Muscle layer of colon (tissue), 2 donors: ENCODE data around the gene TCF23.

Source experiments
- H3K27ac ChIP-seq: one replicate; pipeline ENCODE4 v1.7.0; 2013; ENCODE audit warnings: low read depth, mild to moderate bottlenecking, low read length, moderate library complexity
- H3K27me3 ChIP-seq, 2 donors: one replicate each; pipeline ENCODE4 v1.7.0; 2013; ENCODE audit warnings: low read length in 2 of 2, mild to moderate bottlenecking in 2 of 2; ENCODE audit not compliant: insufficient read depth in 2 of 2, control insufficient read depth in 1 of 2
- H3K36me3 ChIP-seq: one replicate; pipeline ENCODE4 v1.7.0; 2013; ENCODE audit warnings: mild to moderate bottlenecking, low read length; ENCODE audit not compliant: insufficient read depth
- H3K4me1 ChIP-seq: one replicate; pipeline ENCODE4 v1.7.0; 2013; ENCODE audit warnings: mild to moderate bottlenecking, low read length; ENCODE audit not compliant: insufficient read depth
- H3K4me3 ChIP-seq, 2 donors: one replicate each; pipeline ENCODE4 v1.7.0; 2013; ENCODE audit warnings: low read length in 2 of 2, low read depth in 1 of 2, mild to moderate bottlenecking in 1 of 2, moderate library complexity in 1 of 2
- H3K9ac ChIP-seq: one replicate; pipeline ENCODE4 v1.7.0; 2013; ENCODE audit warnings: low read length
- H3K9me3 ChIP-seq: one replicate; pipeline ENCODE4 v1.7.0; 2013; ENCODE audit warnings: mild to moderate bottlenecking, low read length
- donor health status: abdominal sarcoma.
- donor health status: Adenocarcinoma of cecum.

TCF23 gene

GRCh38 chr2:27131429-27131828 lies 17.4 kb upstream of the TCF23 start:
- H3K9me3 ChIP-seq = no peaks in the 10 kb centered on the region
- no peak overlapping the region for H3K27ac ChIP-seq
- no peaks in the 10 kb centered on the region for H3K27me3 ChIP-seq
- H3K36me3 ChIP-seq = peaks cover 26% of the 10 kb centered on the region
- H3K4me1 ChIP-seq = peaks cover 13% of the 10 kb centered on the region
- H3K4me3 ChIP-seq = no peak overlapping the region
- H3K9ac ChIP-seq = no peak overlapping the region

GRCh38 chr2:27133195-27133875 lies 15.5 kb upstream of the TCF23 start:
- Histone ChIP-seq H3K36me3 (peaks cover 26% of the 10 kb centered on the region), H3K4me1 (peaks cover 13% of the 10 kb centered on the region), H3K4me3 (peak overlapping the region; percentile 30 to 67), H3K9ac (peak overlapping the region; percentile 31), H3K27ac (peak overlapping the region; percentile 9), H3K9me3 (no peaks in the 10 kb centered on the region), H3K27me3 (no peaks in the 10 kb centered on the region)

- Histone ChIP-seq H3K9me3 (no peaks in the 10 kb centered on the region), H3K36me3 (peaks cover 26% of the 10 kb centered on the region), H3K27ac (peak within 1 kb of the TSS; percentile 94)
These were observed 14.7 kb upstream of the TCF23 start, which contains the start of gene PREB for GRCh38 chr2:27133905-27134780. Gene PREB, minus strand, starts transcription at chr2:27134636. Its CDS starts 215 bp downstream, at chr2:27134421.

GRCh38 chr2:27134781-27135477 lies 13.9 kb upstream of the TCF23 start:
- Histone ChIP-seq H3K9ac (no peak overlapping the region), H3K4me3 (peak overlapping the region in 1 of 2 donors; percentile 67), H3K36me3 (peaks cover 21% of the 10 kb centered on the region), H3K9me3 (no peaks in the 10 kb centered on the region), H3K4me1 (peaks cover 13% of the 10 kb centered on the region), H3K27me3 (no peaks in the 10 kb centered on the region), H3K27ac (no peak overlapping the region)

More at GRCh38 chr2:27133905-27134780, 14.7 kb upstream of the TCF23 start, which contains the start of gene PREB:
- Histone ChIP-seq H3K4me1 (peaks cover 13% of the 10 kb centered on the region), H3K27me3 (no peaks in the 10 kb centered on the region), H3K9ac (peak within 1 kb of the TSS; percentile 31), H3K4me3 (peak within 1 kb of the TSS; percentile 67 to 90)

- no peak overlapping the region for H3K9ac ChIP-seq
- no peaks in the 10 kb centered on the region for H3K27me3 ChIP-seq
- H3K36me3 ChIP-seq = peaks cover 16% of the 10 kb centered on the region
- H3K9me3 ChIP-seq = no peaks in the 10 kb centered on the region
- H3K4me1 ChIP-seq = peaks cover 13% of the 10 kb centered on the region
- no peak overlapping the region for H3K4me3 ChIP-seq
- H3K27ac ChIP-seq = no peak overlapping the region
These were observed 13.3 kb upstream of the TCF23 start for GRCh38 chr2:27135478-27135955.

GRCh38 chr2:27136751-27137150 lies 12.1 kb upstream of the TCF23 start:
- Histone ChIP-seq H3K36me3 (peaks cover 4% of the 10 kb centered on the region), H3K9me3 (no peaks in the 10 kb centered on the region), H3K4me1 (peaks cover 13% of the 10 kb centered on the region), H3K4me3 (no peak overlapping the region), H3K9ac (no peak overlapping the region), H3K27ac (no peak overlapping the region), H3K27me3 (no peaks in the 10 kb centered on the region)

GRCh38 chr2:27137322-27137935 lies 11.4 kb upstream of the TCF23 start:
- no peak overlapping the region for H3K4me3 ChIP-seq
- peaks cover 13% of the 10 kb centered on the region for H3K4me1 ChIP-seq
- H3K36me3 ChIP-seq = no peaks in the 10 kb centered on the region
- no peaks in the 10 kb centered on the region for H3K9me3 ChIP-seq
- no peak overlapping the region for H3K9ac ChIP-seq
- no peaks in the 10 kb centered on the region for H3K27me3 ChIP-seq
- no peak overlapping the region for H3K27ac ChIP-seq

GRCh38 chr2:27138111-27138510 lies 10.7 kb upstream of the TCF23 start:
- Histone ChIP-seq H3K36me3 (no peaks in the 10 kb centered on the region), H3K9ac (no peak overlapping the region), H3K27ac (no peak overlapping the region), H3K4me1 (peaks cover 6% of the 10 kb centered on the region), H3K27me3 (no peaks in the 10 kb centered on the region), H3K9me3 (no peaks in the 10 kb centered on the region), H3K4me3 (no peak overlapping the region)

GRCh38 chr2:27139310-27139709 lies 9.5 kb upstream of the TCF23 start, which contains the start of gene PRR30:
Gene PRR30, minus strand, starts transcription at chr2:27139410. Its CDS starts 1,081 bp downstream, at chr2:27138329.
- H3K27ac ChIP-seq = no peak within 1 kb of the TSS
- no peak within 1 kb of the TSS for H3K9ac ChIP-seq
- H3K4me3 ChIP-seq = no peak within 1 kb of the TSS
- H3K27me3 ChIP-seq = no peaks in the 10 kb centered on the region
- H3K9me3 ChIP-seq = no peaks in the 10 kb centered on the region
- no peaks in the 10 kb centered on the region for H3K4me1 ChIP-seq
- no peaks in the 10 kb centered on the region for H3K36me3 ChIP-seq

GRCh38 chr2:27143285-27143684 lies 5.5 kb upstream of the TCF23 start:
- H3K27me3 ChIP-seq = no peaks in the 10 kb centered on the region

More at GRCh38 chr2:27143285-27143684, 5.5 kb upstream of the TCF23 start:
- no peaks in the 10 kb centered on the region for H3K36me3 ChIP-seq
- no peak overlapping the region for H3K9ac ChIP-seq
- H3K4me3 ChIP-seq = no peak overlapping the region
- no peaks in the 10 kb centered on the region for H3K4me1 ChIP-seq
- H3K9me3 ChIP-seq = no peaks in the 10 kb centered on the region
- H3K27ac ChIP-seq = no peak overlapping the region
